ENCODE data around the gene TM7SF2. TPM values are rescaled to one million over a fixed set of nuclear protein-coding genes. Genes with fewer than 3 reads are reported as not detected.

TM7SF2 gene
- total and polyA plus RNA-seq, 12 donors = 18.5 to 87.8 (median 69.5) TPM

- intact Hi-C loops (cut with DNase I) = loop anchor here in 4 of 10 donors (1.0 to 5.0 kb wide), 4 partner anchors 12 to 739 kb away; partner anchors contain the start of genes CDCA5 (in 2 of the 4), ZFPL1 (in 2 of the 4), ARL2 (in 1 of the 4) and RPS6KA4 (in 1 of the 4)
Measured at GRCh38 chr11:65095974-65096806, 15.5 kb upstream of the TM7SF2 start, which contains the start of gene VPS51. VPS51 (plus strand) TSS chr11:65096214; CDS start chr11:65096251, 37 bp downstream.

GRCh38 chr11:65096926-65097325, 14.7 kb upstream of the TM7SF2 start:
- 30 to 34% methylated on average over 8 of the region's 8 CpGs for WGBS, 2 donors
- intact Hi-C loops (cut with DNase I) = loop anchor here in 4 of 10 donors (1.0 to 5.0 kb wide), 4 partner anchors 13 to 740 kb away; partner anchors contain the start of genes CDCA5 (in 2 of the 4), ZFPL1 (in 2 of the 4), ARL2 (in 1 of the 4) and RPS6KA4 (in 1 of the 4)

More at GRCh38 chr11:65095974-65096806, 15.5 kb upstream of the TM7SF2 start, which contains the start of gene VPS51:
- Histone ChIP-seq H3K9me3 (no peaks in the 10 kb centered on the region), H3K36me3 (peaks cover 0 to 32% (median 2%) of the 10 kb centered on the region in 9 donors), H3K4me1 (peaks cover 4 to 31% (median 18%) of the 10 kb centered on the region in 9 donors), H3K27ac (peak within 1 kb of the TSS; percentile 67 to 96 (median 93)), H3K4me3 (peak within 1 kb of the TSS; percentile 75 to 94 (median 86)), H3K27me3 (no peaks in the 10 kb centered on the region)
- ATAC-seq (peak; percentile 94 to 96 (median 95)), DNase-seq (peak; percentile 83 to 90)
- no peak for TF ChIP-seq CTCF (IDR thresholded peaks at IDR 0.05)
- 0 to 1% methylated on average over 51 to 52 of the region's 52 CpGs for WGBS, 2 donors

GRCh38 chr11:65100674-65101350, 10.9 kb upstream of the TM7SF2 start:
- H3K27me3 ChIP-seq = no peaks in the 10 kb centered on the region
- no peak overlapping the region for H3K4me3 ChIP-seq
- H3K4me1 ChIP-seq = peaks cover under 1 to 67% (median 46%) of the 10 kb centered on the region in 9 donors
- H3K36me3 ChIP-seq = peaks cover 0 to 52% (median 9%) of the 10 kb centered on the region in 9 donors
- TF ChIP-seq CTCF (IDR thresholded peaks at IDR 0.05) = peak in 1 of 9 donors; percentile 9
- no peak for DNase-seq
- intact Hi-C loops (cut with DNase I) = loop anchor here in 1 of 10 donors (2.0 kb wide), 1 partner anchor 72 kb away; no protein-coding TSS in a partner anchor
- peak overlapping the region in 6 of 10 donors; percentile 70 to 83 (median 79) for H3K27ac ChIP-seq
- 77 to 83% methylated on average over 6 of the region's 6 CpGs for WGBS, 2 donors
- H3K9me3 ChIP-seq = no peaks in the 10 kb centered on the region
- no peak for ATAC-seq

More at GRCh38 chr11:65096926-65097325, 14.7 kb upstream of the TM7SF2 start:
- no peak for TF ChIP-seq CTCF (IDR thresholded peaks at IDR 0.05)
- Histone ChIP-seq H3K27ac (peak overlapping the region; percentile 67 to 96 (median 93)), H3K9me3 (no peaks in the 10 kb centered on the region), H3K36me3 (peaks cover 0 to 33% (median 2%) of the 10 kb centered on the region in 9 donors), H3K4me3 (peak overlapping the region; percentile 75 to 94 (median 86)), H3K27me3 (no peaks in the 10 kb centered on the region), H3K4me1 (peaks cover 4 to 39% (median 26%) of the 10 kb centered on the region in 9 donors)
- DNase-seq (no peak), ATAC-seq (peak in 3 of 8 donors; percentile 4 to 23 (median 6))
